Measurements from ENCODE around the gene P2RY6.

Gene P2RY6

GRCh38 chr11:73236854-73237253, 35.3 kb upstream of the P2RY6 start:
- TF ChIP-seq MYC (IDR thresholded peaks at IDR 0.05; ENCODE audit: low read depth, low read length) (peak; percentile 46; the same call in 1 of the 2 replicates), POLR2A (IDR thresholded peaks at IDR 0.05; ENCODE audit: extremely low read depth, insufficient read length) (no peak), MAX (IDR thresholded peaks at IDR 0.05; ENCODE audit: low read depth, low read length) (peak; percentile 66), CTCF (IDR thresholded peaks at IDR 0.05; ENCODE audit: low read depth, low read length) (peak; percentile 89)
- peak; percentile 80 for DNase-seq (ENCODE audit: low read depth)
- no peak overlapping the region for H3K4me3 ChIP-seq (ENCODE audit: low read depth, low read length)

- TF ChIP-seq MAX (IDR thresholded peaks at IDR 0.05; ENCODE audit: low read depth, low read length) (no peak), CTCF (IDR thresholded peaks at IDR 0.05; ENCODE audit: low read depth, low read length) (no peak), POLR2A (IDR thresholded peaks at IDR 0.05; ENCODE audit: extremely low read depth, insufficient read length) (no peak), MYC (IDR thresholded peaks at IDR 0.05; ENCODE audit: low read depth, low read length) (no peak)
- no peak for DNase-seq (ENCODE audit: low read depth)
- no peak overlapping the region for H3K4me3 ChIP-seq (ENCODE audit: low read depth, low read length)
These were observed 34.5 kb upstream of the P2RY6 start for GRCh38 chr11:73237471-73238290.

DNA sequence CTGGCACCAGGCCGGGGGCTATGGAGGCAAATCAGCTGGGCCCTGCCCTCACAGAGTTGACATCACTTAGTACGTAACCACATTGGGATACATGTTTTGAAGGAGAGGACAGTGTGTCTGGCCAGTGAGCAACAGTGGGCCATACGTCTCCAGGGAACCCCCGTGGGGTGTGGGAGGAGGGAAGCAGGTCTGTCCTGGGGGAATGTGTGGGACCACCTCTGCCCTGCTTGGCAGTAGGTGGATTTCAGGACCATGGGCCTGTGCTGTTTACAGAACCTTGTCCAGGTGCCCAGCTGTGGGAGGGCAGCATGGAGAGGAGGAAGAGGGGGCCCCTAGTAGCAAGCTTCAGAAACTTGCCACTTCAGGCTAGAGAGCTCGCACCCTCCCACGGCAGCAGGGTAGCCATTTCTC, 33.0 kb upstream of the P2RY6 start:
- H3K4me3 ChIP-seq (ENCODE audit: low read depth, low read length), result no peak overlapping the region
- TF ChIP-seq MAX (IDR thresholded peaks at IDR 0.05; ENCODE audit: low read depth, low read length), result no peak
- TF ChIP-seq CTCF (IDR thresholded peaks at IDR 0.05; ENCODE audit: low read depth, low read length), result no peak
- no peak for TF ChIP-seq MYC (IDR thresholded peaks at IDR 0.05; ENCODE audit: low read depth, low read length)
- TF ChIP-seq POLR2A (IDR thresholded peaks at IDR 0.05; ENCODE audit: extremely low read depth, insufficient read length), result no peak
- no peak for DNase-seq (ENCODE audit: low read depth)

DNA sequence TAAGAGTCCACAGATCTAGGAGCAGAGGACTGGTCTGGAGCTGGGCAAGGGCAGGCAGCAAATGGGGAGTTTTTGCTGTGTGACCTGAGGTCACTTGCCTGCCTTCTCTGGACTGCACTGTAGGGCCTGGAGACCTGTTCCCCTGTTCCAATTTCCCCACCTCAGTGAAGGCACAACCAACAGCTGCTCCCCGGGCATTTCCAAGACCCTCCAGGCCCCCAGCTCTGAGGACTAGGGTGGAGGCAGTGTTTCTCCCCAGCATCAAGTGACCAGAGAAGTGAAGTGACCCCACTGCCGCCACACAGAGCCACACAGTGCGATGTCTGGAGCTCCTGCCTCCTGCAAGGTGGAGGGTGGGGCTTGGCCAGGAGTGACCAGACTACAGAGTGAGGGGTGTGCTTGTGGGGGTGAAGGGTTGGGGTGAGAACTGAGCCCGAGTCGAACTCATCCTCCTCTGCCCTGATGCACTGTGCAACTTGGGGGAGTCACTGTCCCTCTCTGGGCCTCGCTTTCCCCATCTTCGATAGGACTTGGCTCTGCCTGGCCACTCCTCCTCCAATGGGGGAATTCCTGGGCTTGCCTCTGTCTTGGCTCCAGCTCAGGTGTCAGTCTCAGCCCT, 32.5 kb upstream of the P2RY6 start:
- no peak for TF ChIP-seq MAX (IDR thresholded peaks at IDR 0.05; ENCODE audit: low read depth, low read length)
- no peak for TF ChIP-seq MYC (IDR thresholded peaks at IDR 0.05; ENCODE audit: low read depth, low read length)
- TF ChIP-seq POLR2A (IDR thresholded peaks at IDR 0.05; ENCODE audit: extremely low read depth, insufficient read length), result no peak
- TF ChIP-seq CTCF (IDR thresholded peaks at IDR 0.05; ENCODE audit: low read depth, low read length), result no peak
- no peak for DNase-seq (ENCODE audit: low read depth)
- no peak overlapping the region for H3K4me3 ChIP-seq (ENCODE audit: low read depth, low read length)

- no peak overlapping the region for H3K4me3 ChIP-seq (ENCODE audit: low read depth, low read length)
- DNase-seq (ENCODE audit: low read depth), result no peak
- TF ChIP-seq MAX (IDR thresholded peaks at IDR 0.05; ENCODE audit: low read depth, low read length) (no peak), CTCF (IDR thresholded peaks at IDR 0.05; ENCODE audit: low read depth, low read length) (no peak), MYC (IDR thresholded peaks at IDR 0.05; ENCODE audit: low read depth, low read length) (no peak), POLR2A (IDR thresholded peaks at IDR 0.05; ENCODE audit: extremely low read depth, insufficient read length) (no peak)
These were observed 31.9 kb upstream of the P2RY6 start for GRCh38 chr11:73240190-73240781.
